ENCODE results near the gene HIVEP3. TPM values are rescaled to one million over a fixed set of nuclear protein-coding genes. Genes with fewer than 3 reads are reported as not detected.

The HIVEP3 gene
- total RNA-seq, 1 donor from 2014 or later, result 5.7 TPM

DNA sequence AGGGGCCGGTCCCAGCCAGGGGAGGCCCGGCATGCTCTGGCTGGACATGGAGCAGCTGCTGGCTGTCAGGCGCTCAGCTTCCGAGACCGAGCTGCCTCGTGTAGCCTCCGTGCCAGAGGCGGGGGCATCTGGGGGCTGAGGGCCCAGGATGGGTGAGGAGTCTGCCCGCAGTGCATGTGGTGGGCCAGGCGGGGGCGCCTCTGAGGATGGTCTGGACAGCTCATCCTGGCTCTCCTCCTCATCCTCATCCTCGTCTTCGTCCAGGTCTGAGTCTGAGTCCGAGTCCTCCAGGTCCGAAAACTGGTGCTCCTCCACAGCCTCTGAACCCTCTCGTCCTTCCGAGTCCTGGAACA lies 405.4 kb downstream of the HIVEP3 start:
- H3K4me1 ChIP-seq, result peaks cover 35% of the 10 kb centered on the region

DNA sequence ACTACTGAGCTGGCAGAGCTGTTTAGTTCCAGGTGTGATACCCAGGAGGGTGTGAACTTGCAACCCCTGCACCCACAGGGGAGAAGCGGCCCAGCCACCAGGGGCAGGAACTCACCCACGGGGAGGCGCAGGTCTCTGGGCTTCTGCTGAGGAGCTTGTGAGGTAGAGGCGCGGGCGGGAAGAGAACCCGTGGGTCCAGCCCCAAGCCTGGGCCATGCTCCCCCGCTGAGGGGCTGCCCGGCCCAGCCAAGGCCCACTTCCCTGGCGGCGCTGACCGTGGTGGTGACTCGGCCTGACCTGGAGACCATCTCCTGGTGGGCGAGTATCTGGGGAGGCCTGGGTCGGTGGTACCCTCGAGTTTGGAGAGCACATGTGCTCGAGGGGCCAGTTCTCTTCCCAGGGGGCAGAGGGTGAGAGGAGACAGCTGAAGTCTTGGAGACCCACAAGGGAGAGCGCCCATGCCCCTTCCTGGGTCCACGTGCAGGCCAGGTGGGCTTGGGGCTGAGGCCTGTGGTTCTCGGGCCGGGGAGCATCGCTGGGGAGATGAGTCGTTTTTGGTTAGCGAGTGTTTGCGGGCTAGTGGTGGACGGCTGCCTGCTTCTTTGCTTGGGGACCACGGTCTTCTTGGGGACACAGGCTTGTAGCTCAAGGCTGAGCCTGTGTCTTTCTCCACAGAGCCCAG lies 405.9 kb downstream of the HIVEP3 start:
- Histone ChIP-seq H3K27ac (replicated peaks) (no peak overlapping the region), H3K36me3 (peaks cover 18% of the 10 kb centered on the region), H3K27me3 (ENCODE audit: low read depth) (no peaks in the 10 kb centered on the region), H3K9me3 (replicated peaks) (no peaks in the 10 kb centered on the region), H3K4me1 (peaks cover 35% of the 10 kb centered on the region), H3K4me3 (no peak overlapping the region)
- TF ChIP-seq, protein P1, sequence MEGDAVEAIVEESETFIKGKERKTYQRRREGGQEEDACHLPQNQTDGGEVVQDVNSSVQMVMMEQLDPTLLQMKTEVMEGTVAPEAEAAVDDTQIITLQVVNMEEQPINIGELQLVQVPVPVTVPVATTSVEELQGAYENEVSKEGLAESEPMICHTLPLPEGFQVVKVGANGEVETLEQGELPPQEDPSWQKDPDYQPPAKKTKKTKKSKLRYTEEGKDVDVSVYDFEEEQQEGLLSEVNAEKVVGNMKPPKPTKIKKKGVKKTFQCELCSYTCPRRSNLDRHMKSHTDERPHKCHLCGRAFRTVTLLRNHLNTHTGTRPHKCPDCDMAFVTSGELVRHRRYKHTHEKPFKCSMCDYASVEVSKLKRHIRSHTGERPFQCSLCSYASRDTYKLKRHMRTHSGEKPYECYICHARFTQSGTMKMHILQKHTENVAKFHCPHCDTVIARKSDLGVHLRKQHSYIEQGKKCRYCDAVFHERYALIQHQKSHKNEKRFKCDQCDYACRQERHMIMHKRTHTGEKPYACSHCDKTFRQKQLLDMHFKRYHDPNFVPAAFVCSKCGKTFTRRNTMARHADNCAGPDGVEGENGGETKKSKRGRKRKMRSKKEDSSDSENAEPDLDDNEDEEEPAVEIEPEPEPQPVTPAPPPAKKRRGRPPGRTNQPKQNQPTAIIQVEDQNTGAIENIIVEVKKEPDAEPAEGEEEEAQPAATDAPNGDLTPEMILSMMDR (IDR thresholded peaks at IDR 0.05; ENCODE audit: borderline replicate concordance), result no peak
- DNase-seq, result no peak
- intact Hi-C loops (cut with micrococcal nuclease), result no loop called here

More for the DNA sequence above, 405.4 kb downstream of the HIVEP3 start:
- H3K36me3 ChIP-seq, result peaks cover 18% of the 10 kb centered on the region
- intact Hi-C loops (cut with micrococcal nuclease), result no loop called here
- H3K4me3 ChIP-seq, result no peak overlapping the region
- DNase-seq, result no peak
- TF ChIP-seq, protein P1 (IDR thresholded peaks at IDR 0.05; ENCODE audit: borderline replicate concordance), result peak; percentile 34
- no peaks in the 10 kb centered on the region for H3K27me3 ChIP-seq (ENCODE audit: low read depth)
- no peaks in the 10 kb centered on the region for H3K9me3 ChIP-seq (replicated peaks)
- no peak overlapping the region for H3K27ac ChIP-seq (replicated peaks)

DNA sequence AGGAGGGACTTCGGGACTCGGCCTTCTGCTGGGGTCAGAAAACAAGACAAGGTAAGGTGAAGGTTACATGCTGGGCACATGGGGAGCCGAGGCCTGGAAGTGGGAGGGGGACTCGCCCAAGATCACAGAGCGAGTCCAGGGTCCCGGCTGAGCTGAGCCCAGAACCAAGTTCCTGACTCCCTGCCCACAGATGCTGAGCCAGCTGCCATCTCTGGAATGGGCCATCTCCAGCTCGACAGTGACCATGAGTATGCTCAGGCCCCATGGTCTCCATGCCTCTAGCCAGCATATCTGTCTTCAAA lies 407.5 kb downstream of the HIVEP3 start:
- Histone ChIP-seq H3K4me3 (no peak overlapping the region), H3K4me1 (peaks cover 19% of the 10 kb centered on the region), H3K27ac (replicated peaks) (no peak overlapping the region), H3K27me3 (ENCODE audit: low read depth) (no peaks in the 10 kb centered on the region), H3K36me3 (peaks cover 18% of the 10 kb centered on the region), H3K9me3 (replicated peaks) (no peaks in the 10 kb centered on the region)
- TF ChIP-seq, protein P1 (IDR thresholded peaks at IDR 0.05; ENCODE audit: borderline replicate concordance), result no peak
- intact Hi-C loops (cut with micrococcal nuclease), result no loop called here
- no peak for DNase-seq

DNA sequence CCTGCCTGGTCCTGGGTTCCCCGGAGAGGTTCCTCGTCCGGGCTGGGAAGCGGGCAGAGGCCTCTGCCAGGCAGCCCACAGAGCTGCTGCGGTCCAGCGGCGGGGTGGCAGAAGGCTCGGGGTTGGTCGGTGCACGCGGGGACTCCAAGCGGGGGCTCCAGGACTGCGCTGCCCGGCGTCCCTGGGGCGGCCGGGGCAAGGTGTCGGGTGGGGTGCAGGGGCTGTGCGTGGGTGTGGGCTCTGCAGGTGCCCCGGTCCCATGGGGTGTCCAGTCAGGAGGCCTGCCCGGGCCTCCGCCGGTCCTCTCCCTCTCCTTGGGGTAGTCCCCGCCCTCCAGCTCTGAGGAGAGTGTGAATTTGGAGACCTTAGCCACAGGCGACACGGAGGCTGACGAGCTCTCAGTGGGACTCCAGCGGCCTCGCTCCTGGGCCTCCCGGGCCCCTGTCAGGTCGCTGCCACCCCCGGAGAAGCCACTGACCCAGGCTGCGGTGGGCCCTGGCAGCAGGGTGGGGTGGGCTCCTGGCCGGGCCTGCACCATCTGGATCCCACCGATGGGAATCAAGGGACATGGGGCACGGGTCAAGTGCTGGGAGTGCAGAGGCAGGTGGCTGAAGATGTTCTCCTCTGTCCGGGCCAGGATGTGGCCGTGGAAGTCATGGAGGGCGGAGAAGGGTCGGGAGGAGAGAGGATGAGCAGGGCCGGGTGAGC lies 408.0 kb downstream of the HIVEP3 start:
- intact Hi-C loops (cut with micrococcal nuclease), result no loop called here
- no peak overlapping the region for H3K4me3 ChIP-seq
- DNase-seq, result no peak
- H3K36me3 ChIP-seq, result peaks cover 18% of the 10 kb centered on the region
- TF ChIP-seq, protein P1 (IDR thresholded peaks at IDR 0.05; ENCODE audit: borderline replicate concordance), result no peak
- H3K9me3 ChIP-seq (replicated peaks), result no peaks in the 10 kb centered on the region
- no peak overlapping the region for H3K27ac ChIP-seq (replicated peaks)
- H3K4me1 ChIP-seq, result peaks cover 15% of the 10 kb centered on the region
- H3K27me3 ChIP-seq (ENCODE audit: low read depth), result no peaks in the 10 kb centered on the region

DNA sequence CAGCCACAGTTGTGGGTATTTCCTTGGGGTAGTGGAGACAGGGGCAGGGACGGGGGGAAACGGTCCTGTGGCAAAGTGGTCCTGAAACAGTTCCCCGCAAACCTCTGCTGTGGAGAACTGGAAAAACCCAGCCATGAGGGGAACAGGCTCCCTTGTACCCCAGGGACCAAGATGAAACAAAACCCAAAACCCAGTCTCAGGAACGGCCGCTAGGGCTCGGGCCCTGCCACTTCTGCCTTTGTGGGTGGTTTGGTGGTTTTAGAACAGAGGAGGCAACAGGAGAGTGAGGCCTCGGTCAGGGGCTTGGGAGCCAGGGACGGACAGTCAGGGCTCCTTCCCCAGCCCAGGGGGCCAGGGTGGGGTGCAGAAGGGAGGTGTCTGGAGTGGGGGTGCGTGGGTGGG lies 409.5 kb downstream of the HIVEP3 start:
- no peaks in the 10 kb centered on the region for H3K9me3 ChIP-seq (replicated peaks)
- H3K4me3 ChIP-seq, result no peak overlapping the region
- DNase-seq, result no peak
- H3K36me3 ChIP-seq, result peaks cover 18% of the 10 kb centered on the region
- no peaks in the 10 kb centered on the region for H3K27me3 ChIP-seq (ENCODE audit: low read depth)
- peaks cover 4% of the 10 kb centered on the region for H3K4me1 ChIP-seq
- intact Hi-C loops (cut with micrococcal nuclease), result no loop called here
- no peak overlapping the region for H3K27ac ChIP-seq (replicated peaks)
- TF ChIP-seq, protein P1 (IDR thresholded peaks at IDR 0.05; ENCODE audit: borderline replicate concordance), result no peak

Measured in left ventricle myocardium inferior (tissue), 1 donor.